HG02840 (cell line): ENCODE results near the gene KCNC2.

ENCODE experiments used
- ATAC-seq: cut with Tn5 transposase; IDR thresholded peaks from one replicate; pipeline ENCODE4 v1.9.1; 2021; ENCODE audit warnings: mild to moderate bottlenecking, moderate library complexity, moderate number of reproducible peaks; ENCODE audit not compliant: unreplicated experiment, low FRiP score

Gene KCNC2

GRCh38 chr12:75065482-75065881, 144.2 kb downstream of the KCNC2 start:
- no peak for ATAC-seq

- no peak for ATAC-seq
These were observed 146.9 kb downstream of the KCNC2 start for GRCh38 chr12:75062691-75063090.

GRCh38 chr12:75058228-75058627, 151.4 kb downstream of the KCNC2 start:
- no peak for ATAC-seq

- no peak for ATAC-seq
These were observed 160.9 kb downstream of the KCNC2 start for GRCh38 chr12:75048767-75049166.

- ATAC-seq: no peak
These were observed 161.6 kb downstream of the KCNC2 start for GRCh38 chr12:75047885-75048525.

- no peak for ATAC-seq
These were observed 167.5 kb downstream of the KCNC2 start for GRCh38 chr12:75042125-75042524.

- no peak for ATAC-seq
These were observed 168.2 kb downstream of the KCNC2 start for GRCh38 chr12:75041472-75041871.

GRCh38 chr12:75020068-75020557, 189.5 kb downstream of the KCNC2 start:
- no peak for ATAC-seq

GRCh38 chr12:75011120-75011519, 198.5 kb downstream of the KCNC2 start:
- ATAC-seq: no peak

GRCh38 chr12:75007133-75007532, 202.5 kb downstream of the KCNC2 start:
- no peak for ATAC-seq

- no peak for ATAC-seq
These were observed 209.5 kb downstream of the KCNC2 start for GRCh38 chr12:75000120-75000519.

- no peak for ATAC-seq
These were observed 210.2 kb downstream of the KCNC2 start for GRCh38 chr12:74999474-74999873.
